Gastrocnemius medialis (tissue), 4 donors: ENCODE results near the gene ITPR1.

Source experiments
- POLR2A ChIP-seq, 2 donors: fragments of 450-650 bp; IDR thresholded peaks; one replicate each; pipeline ENCODE4 v1.6.1; 2017; ENCODE audit warnings: antibody characterized with exemption in 2 of 2, mild to moderate bottlenecking in 2 of 2, moderate library complexity in 2 of 2
- TF ChIP-seq, protein P1 (sequence below), 5 experiments: fragments of 450-650 bp in 3 of 5; fragments of 200-600 bp in 2 of 5; sonication (generic) in 2 of 5; IDR thresholded peaks in 4 of 5; conservative IDR thresholded peaks in 1 of 5; 1 replicate in 4 of 5; 2 replicates in 1 of 5; pipeline ENCODE4 v1.5.1; 2016 to 2019; ENCODE audit warnings: antibody characterized with exemption in 5 of 5, mild to moderate bottlenecking in 3 of 5, moderate library complexity in 3 of 5

DNA sequence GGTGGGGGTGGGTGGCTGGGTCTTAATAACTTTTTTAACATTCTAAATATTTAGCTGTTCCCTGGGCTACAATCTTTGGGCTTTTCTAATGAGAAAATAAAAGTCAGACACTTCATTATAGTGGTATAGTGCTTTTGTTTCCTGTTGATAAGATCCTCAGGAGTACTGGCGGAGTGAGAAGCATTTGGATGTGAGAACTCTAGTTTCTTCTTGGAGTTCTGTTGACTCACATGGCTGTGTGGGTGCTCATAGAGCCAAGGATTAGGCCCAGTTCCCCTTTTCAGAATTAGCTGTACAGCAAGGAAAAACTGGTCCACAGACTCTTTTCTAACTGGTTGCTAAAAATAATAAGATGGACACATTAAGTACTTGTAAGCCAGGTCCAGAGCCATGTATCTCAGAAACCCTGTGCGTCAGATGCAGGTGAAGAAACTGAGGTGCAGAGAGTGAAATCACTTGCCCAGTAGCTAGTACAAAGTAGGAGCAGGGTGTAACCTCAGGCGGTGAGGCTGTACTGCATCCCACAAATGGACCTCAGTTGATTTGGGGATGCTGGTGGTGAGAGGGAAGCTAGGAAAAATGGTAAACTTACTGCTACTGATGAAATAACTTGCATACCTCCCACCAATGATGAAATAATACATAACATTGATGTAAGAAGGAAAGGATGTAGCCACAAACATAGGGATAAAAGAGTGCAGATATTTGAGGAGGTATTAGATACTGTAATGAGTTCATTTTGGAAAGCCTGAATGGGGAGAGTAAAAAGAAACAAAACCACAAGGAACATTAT lies 2.3 kb downstream of the ITPR1 start:
- TF ChIP-seq POLR2A (IDR thresholded peaks at IDR 0.05), result no peak
- TF ChIP-seq, protein P1, sequence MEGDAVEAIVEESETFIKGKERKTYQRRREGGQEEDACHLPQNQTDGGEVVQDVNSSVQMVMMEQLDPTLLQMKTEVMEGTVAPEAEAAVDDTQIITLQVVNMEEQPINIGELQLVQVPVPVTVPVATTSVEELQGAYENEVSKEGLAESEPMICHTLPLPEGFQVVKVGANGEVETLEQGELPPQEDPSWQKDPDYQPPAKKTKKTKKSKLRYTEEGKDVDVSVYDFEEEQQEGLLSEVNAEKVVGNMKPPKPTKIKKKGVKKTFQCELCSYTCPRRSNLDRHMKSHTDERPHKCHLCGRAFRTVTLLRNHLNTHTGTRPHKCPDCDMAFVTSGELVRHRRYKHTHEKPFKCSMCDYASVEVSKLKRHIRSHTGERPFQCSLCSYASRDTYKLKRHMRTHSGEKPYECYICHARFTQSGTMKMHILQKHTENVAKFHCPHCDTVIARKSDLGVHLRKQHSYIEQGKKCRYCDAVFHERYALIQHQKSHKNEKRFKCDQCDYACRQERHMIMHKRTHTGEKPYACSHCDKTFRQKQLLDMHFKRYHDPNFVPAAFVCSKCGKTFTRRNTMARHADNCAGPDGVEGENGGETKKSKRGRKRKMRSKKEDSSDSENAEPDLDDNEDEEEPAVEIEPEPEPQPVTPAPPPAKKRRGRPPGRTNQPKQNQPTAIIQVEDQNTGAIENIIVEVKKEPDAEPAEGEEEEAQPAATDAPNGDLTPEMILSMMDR (IDR thresholded peaks at IDR 0.05 in 4 of 5, conservative IDR thresholded peaks at IDR 0.05 in 1 of 5), result no peak
